MM.1S (cell line): ENCODE data around the gene KRT79.

ENCODE experiments used
- DNase-seq: peaks from one replicate; pipeline ENCODE4 v3.0.0-alpha.2; 2015
- H2AFZ ChIP-seq: fragments of 300-600 bp; sonication (generic); 2 replicates; pipeline ENCODE4 v1.6.0; 2016; ENCODE audit warnings: antibody characterized with exemption, low read length
- H3F3A ChIP-seq: fragments of 300-600 bp; sonication (generic); 2 replicates; pipeline ENCODE4 v1.6.1; 2016; ENCODE audit warnings: mild to moderate bottlenecking, antibody characterized with exemption, low read length, moderate library complexity, mixed read lengths; ENCODE audit not compliant: insufficient read depth
- H3K27ac ChIP-seq: fragments of 300-600 bp; sonication (generic); 2 replicates; pipeline ENCODE4 v1.5.1; 2016; ENCODE audit warnings: mild to moderate bottlenecking, low read length
- H3K27me3 ChIP-seq: fragments of 300-600 bp; sonication (generic); replicated peaks from 2 replicates; pipeline ENCODE4 v1.6.0; 2016; ENCODE audit warnings: low read length; ENCODE audit not compliant: insufficient read depth
- H3K36me3 ChIP-seq: fragments of 300-600 bp; sonication (generic); replicated peaks from 2 replicates; pipeline ENCODE4 v1.6.1; 2016; ENCODE audit warnings: mild to moderate bottlenecking, low read length, mixed read lengths; ENCODE audit not compliant: insufficient read depth
- H3K4me1 ChIP-seq: fragments of 300-600 bp; sonication (generic); 2 replicates; pipeline ENCODE4 v1.6.1; 2016; ENCODE audit warnings: low read length, mixed read lengths
- H3K4me2 ChIP-seq: fragments of 300-600 bp; sonication (generic); 2 replicates; pipeline ENCODE4 v1.6.0; 2016; ENCODE audit warnings: low read depth, low read length
- H3K4me3 ChIP-seq: fragments of 300-600 bp; sonication (generic); 2 replicates; pipeline ENCODE4 v1.5.1; 2016; ENCODE audit warnings: low read length, mixed read lengths
- H3K79me2 ChIP-seq: fragments of 300-600 bp; sonication (generic); 2 replicates; pipeline ENCODE4 v1.6.1; 2016; ENCODE audit warnings: mixed run types, low read length, mixed read lengths
- H3K9ac ChIP-seq: fragments of 300-600 bp; sonication (generic); 2 replicates; pipeline ENCODE4 v1.6.1; 2016; ENCODE audit warnings: low read length, mixed read lengths
- H3K9me2 ChIP-seq: fragments of 300-600 bp; sonication (generic); replicated peaks from 2 replicates; pipeline ENCODE4 v1.6.1; 2016; ENCODE audit warnings: mild to moderate bottlenecking, low read length, mixed read lengths; ENCODE audit not compliant: insufficient read depth
- H3K9me3 ChIP-seq: fragments of 300-600 bp; sonication (generic); replicated peaks from 2 replicates; pipeline ENCODE4 v1.6.1; 2016; ENCODE audit warnings: mild to moderate bottlenecking, low read length, mixed read lengths; ENCODE audit not compliant: insufficient read depth
- H4K20me1 ChIP-seq: fragments of 300-600 bp; sonication (generic); 2 replicates; pipeline ENCODE4 v1.6.1; 2016; ENCODE audit warnings: mild to moderate bottlenecking, low read length, moderate library complexity, mixed read lengths; ENCODE audit not compliant: insufficient read depth
- EZH2 ChIP-seq: fragments of 300-600 bp; sonication (generic); optimal IDR thresholded peaks from 2 replicates; pipeline ENCODE3; 2017; ENCODE audit warnings: low read depth, mild to moderate bottlenecking, antibody characterized with exemption, low read length, mixed read lengths
- EZH2phosphoT487 ChIP-seq: fragments of 300-600 bp; sonication (generic); IDR thresholded peaks from 2 replicates; pipeline ENCODE4 v1.6.1; 2018; ENCODE audit warnings: antibody characterized with exemption, low read length
- TF ChIP-seq, protein P1 (sequence below): fragments of 300-600 bp; sonication (generic); IDR thresholded peaks from 2 replicates; pipeline ENCODE4 v1.5.1; 2016; ENCODE audit warnings: antibody characterized with exemption, low read length, mixed read lengths

Gene KRT79

DNA sequence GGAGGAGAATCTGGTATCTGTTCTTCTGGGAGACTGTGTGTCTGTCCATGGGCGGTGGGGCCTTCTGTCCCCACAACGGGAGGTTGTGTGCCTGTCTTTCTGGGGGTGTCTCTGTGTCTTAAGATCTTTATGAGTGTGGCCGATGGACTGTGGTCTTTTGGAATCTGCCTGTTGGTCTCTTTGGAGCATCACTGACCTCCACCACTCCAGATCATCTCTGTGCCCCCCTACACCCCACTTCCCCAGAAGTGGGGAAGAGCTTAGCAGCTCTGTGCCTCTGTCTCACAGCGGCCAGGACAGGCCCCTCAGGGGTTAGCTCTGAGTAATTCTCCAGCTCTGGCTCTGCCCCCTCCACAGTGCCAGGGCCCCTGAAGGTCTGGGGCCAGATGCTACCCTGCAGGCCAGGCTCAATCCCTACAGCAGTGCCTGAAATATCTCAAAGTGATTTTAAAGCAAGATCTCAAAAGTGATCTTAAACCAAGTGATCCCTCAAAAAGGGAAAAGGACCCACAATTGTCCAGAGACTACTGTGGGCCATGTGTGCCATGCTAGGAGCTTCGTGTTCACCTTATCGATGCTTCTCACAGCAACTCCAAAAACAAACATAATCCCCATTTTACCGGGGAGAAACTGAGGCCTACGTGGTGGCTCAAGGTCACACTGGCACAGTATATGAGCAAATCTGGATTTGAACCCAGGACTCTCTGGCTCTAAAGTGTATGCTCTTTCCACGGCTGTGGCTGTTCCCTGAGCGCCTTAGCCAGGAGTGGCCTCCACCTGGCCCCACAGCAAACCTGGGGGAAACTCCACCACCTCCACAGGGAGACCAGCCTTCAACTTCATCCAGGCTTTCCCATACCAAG, 40.7 kb upstream of the KRT79 start:
- peak overlapping the region; percentile 9; the same call in 1 of the 2 replicates for H3K9ac ChIP-seq
- H3F3A ChIP-seq = no peaks in the 10 kb centered on the region
- no peaks in the 10 kb centered on the region for H4K20me1 ChIP-seq
- no peaks in the 10 kb centered on the region for H3K9me2 ChIP-seq
- H3K79me2 ChIP-seq = no peaks in the 10 kb centered on the region
- H3K9me3 ChIP-seq = no peaks in the 10 kb centered on the region
- peak overlapping the region; percentile 55; the same call in 1 of the 2 replicates for H3K4me2 ChIP-seq
- peak overlapping the region; percentile 46; the same call in 1 of the 2 replicates for H2AFZ ChIP-seq
- no peaks in the 10 kb centered on the region for H3K27me3 ChIP-seq
- no peak for DNase-seq
- TF ChIP-seq EZH2 (no peak), EZH2phosphoT487 (no peak)
- TF ChIP-seq, protein P1, sequence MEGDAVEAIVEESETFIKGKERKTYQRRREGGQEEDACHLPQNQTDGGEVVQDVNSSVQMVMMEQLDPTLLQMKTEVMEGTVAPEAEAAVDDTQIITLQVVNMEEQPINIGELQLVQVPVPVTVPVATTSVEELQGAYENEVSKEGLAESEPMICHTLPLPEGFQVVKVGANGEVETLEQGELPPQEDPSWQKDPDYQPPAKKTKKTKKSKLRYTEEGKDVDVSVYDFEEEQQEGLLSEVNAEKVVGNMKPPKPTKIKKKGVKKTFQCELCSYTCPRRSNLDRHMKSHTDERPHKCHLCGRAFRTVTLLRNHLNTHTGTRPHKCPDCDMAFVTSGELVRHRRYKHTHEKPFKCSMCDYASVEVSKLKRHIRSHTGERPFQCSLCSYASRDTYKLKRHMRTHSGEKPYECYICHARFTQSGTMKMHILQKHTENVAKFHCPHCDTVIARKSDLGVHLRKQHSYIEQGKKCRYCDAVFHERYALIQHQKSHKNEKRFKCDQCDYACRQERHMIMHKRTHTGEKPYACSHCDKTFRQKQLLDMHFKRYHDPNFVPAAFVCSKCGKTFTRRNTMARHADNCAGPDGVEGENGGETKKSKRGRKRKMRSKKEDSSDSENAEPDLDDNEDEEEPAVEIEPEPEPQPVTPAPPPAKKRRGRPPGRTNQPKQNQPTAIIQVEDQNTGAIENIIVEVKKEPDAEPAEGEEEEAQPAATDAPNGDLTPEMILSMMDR = no peak
- peak overlapping the region; percentile 57 for H3K4me3 ChIP-seq
- H3K4me1 ChIP-seq = 0 out of 2 replicates have a peak, but pooled peaks cover 9% of the 10 kb centered on the region
- no peak overlapping the region for H3K27ac ChIP-seq
- H3K36me3 ChIP-seq = no peaks in the 10 kb centered on the region

DNA sequence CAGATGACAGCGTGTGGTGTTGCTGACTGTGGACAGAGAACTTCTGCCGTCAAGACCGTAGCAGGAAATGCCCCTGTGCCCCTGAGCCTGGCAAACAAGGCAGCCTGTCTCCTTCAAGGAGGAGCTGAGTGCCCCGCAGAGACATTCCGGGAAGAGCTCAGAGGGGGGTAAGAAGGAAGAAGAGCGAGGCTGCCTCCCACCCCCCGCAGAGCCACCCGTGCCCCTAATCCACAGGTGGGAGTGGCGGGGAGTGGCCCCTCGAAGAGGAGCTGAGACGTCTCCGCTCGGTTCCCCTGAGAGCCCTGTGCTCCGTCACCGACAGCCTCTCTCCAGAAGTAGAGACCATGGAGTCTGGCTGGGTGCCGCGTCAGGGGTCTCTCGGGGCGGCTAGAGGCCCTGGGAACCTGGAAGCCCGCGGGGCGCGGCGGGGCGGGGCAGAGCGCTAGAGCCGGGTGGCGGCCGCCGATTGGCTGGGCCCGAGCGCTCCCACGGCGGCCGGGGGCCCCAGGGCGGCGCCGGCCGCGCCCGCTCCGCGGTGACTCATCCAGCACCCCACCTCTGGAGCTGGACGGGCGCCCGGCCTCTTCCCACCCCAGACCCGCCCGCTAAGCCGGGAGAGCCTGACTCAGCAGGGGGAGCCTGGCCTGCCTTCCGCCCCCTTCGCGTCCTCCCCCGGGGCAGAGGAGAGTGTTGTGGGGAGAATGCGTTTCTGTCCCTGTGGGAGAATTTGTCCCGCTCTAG, 39.9 kb upstream of the KRT79 start:
- Histone ChIP-seq H3K4me1 (0 out of 2 replicates have a peak, but pooled peaks cover 9% of the 10 kb centered on the region), H3K79me2 (no peaks in the 10 kb centered on the region), H3K4me2 (peak overlapping the region; percentile 84), H3F3A (no peaks in the 10 kb centered on the region), H4K20me1 (no peaks in the 10 kb centered on the region), H3K27ac (no peak overlapping the region), H3K4me3 (peak overlapping the region; percentile 57), H3K9me2 (no peaks in the 10 kb centered on the region), H3K36me3 (no peaks in the 10 kb centered on the region), H3K9me3 (no peaks in the 10 kb centered on the region), H3K27me3 (no peaks in the 10 kb centered on the region), H2AFZ (peak overlapping the region; percentile 75), H3K9ac (peak overlapping the region; percentile 67; the same call in 1 of the 2 replicates)
- TF ChIP-seq, protein P1 = no peak
- TF ChIP-seq EZH2phosphoT487 (no peak), EZH2 (no peak)
- no peak for DNase-seq

DNA sequence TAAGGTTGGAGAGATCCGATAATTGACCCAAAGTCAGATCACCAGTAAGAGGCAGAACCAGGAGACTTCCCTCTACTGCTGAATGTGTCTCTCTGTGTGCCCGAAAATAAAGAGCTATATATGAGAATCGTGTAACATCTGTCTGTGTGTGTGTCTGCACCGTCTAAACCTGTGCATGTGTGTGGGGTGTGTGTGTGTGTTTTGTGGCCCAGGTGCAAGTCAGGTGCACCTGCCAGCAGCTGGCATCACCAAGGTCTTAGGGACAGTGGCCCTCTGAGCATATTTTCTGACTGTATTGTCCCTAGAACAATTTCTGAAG, 39.4 kb upstream of the KRT79 start:
- H3K36me3 ChIP-seq = no peaks in the 10 kb centered on the region
- no peaks in the 10 kb centered on the region for H3K9me3 ChIP-seq
- 0 out of 2 replicates have a peak, but pooled peaks cover 9% of the 10 kb centered on the region for H3K4me1 ChIP-seq
- peak overlapping the region; percentile 75 for H2AFZ ChIP-seq
- no peaks in the 10 kb centered on the region for H3K79me2 ChIP-seq
- peak overlapping the region; percentile 67; the same call in 1 of the 2 replicates for H3K9ac ChIP-seq
- H3K27me3 ChIP-seq = no peaks in the 10 kb centered on the region
- TF ChIP-seq EZH2phosphoT487 (no peak), EZH2 (no peak)
- TF ChIP-seq, protein P1 = no peak
- H4K20me1 ChIP-seq = no peaks in the 10 kb centered on the region
- peak overlapping the region; percentile 84 for H3K4me2 ChIP-seq
- no peaks in the 10 kb centered on the region for H3F3A ChIP-seq
- H3K27ac ChIP-seq = no peak overlapping the region
- H3K4me3 ChIP-seq = peak overlapping the region; percentile 54
- H3K9me2 ChIP-seq = no peaks in the 10 kb centered on the region
- no peak for DNase-seq
